Ishikawa (cell line): ENCODE measurements around the gene DLST.

ENCODE experiments used
- EP300 ChIP-seq: IDR thresholded peaks from 2 replicates; pipeline ENCODE4 v1.6.1; 2012; ENCODE audit warnings: borderline replicate concordance
- RAD21 ChIP-seq: IDR thresholded peaks from 2 replicates; pipeline ENCODE4 v1.6.1; 2012; ENCODE audit warnings: low read depth
- TCF12 ChIP-seq: IDR thresholded peaks from 2 replicates; pipeline ENCODE4 v1.6.1; 2012; ENCODE audit warnings: low read depth
- TEAD4 ChIP-seq: IDR thresholded peaks from 2 replicates; pipeline ENCODE4 v1.6.1; 2012
- YY1 ChIP-seq: IDR thresholded peaks from 2 replicates; pipeline ENCODE4 v1.6.1; 2012; ENCODE audit warnings: low read depth
- TF ChIP-seq, protein P1 (sequence below): IDR thresholded peaks from 2 replicates; pipeline ENCODE4 v1.6.1; 2012
- TF ChIP-seq, protein P2 (sequence below): IDR thresholded peaks from 2 replicates; pipeline ENCODE4 v1.6.1; 2012

DNA sequence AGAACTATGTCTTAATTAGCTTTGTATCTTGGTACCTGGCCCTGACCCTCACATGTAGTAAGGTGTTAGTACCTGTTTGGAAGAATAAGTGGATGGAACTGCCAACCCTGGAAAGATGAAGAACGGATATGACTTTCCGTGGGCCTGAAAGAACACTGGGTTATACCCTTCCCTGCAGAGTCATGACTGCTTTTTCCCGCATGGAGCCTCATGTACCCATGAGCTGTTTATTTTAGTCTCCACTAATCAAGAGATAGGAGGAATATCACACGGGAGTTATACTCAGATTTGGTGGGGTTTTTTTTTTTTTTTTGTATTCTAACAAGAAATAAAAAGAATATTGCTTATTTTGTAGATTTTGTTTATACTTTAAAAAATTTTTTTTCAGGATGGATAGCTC, 15.9 kb downstream of the DLST start:
- no peak for TF ChIP-seq EP300
- no peak for TF ChIP-seq RAD21
- TF ChIP-seq, protein P1, sequence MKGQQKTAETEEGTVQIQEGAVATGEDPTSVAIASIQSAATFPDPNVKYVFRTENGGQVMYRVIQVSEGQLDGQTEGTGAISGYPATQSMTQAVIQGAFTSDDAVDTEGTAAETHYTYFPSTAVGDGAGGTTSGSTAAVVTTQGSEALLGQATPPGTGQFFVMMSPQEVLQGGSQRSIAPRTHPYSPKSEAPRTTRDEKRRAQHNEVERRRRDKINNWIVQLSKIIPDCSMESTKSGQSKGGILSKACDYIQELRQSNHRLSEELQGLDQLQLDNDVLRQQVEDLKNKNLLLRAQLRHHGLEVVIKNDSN = no peak
- no peak for TF ChIP-seq TCF12
- TF ChIP-seq, protein P2, sequence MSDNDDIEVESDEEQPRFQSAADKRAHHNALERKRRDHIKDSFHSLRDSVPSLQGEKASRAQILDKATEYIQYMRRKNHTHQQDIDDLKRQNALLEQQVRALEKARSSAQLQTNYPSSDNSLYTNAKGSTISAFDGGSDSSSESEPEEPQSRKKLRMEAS = no peak
- TF ChIP-seq YY1 = no peak
- TF ChIP-seq TEAD4 = no peak
